HG03064 (cell line): ENCODE data around the gene SLC30A9.

Experiments used
- ATAC-seq: cut with Tn5 transposase; IDR thresholded peaks from one replicate; pipeline ENCODE4 v1.9.1; 2021; ENCODE audit warnings: low read depth; ENCODE audit not compliant: unreplicated experiment

Gene SLC30A9

DNA sequence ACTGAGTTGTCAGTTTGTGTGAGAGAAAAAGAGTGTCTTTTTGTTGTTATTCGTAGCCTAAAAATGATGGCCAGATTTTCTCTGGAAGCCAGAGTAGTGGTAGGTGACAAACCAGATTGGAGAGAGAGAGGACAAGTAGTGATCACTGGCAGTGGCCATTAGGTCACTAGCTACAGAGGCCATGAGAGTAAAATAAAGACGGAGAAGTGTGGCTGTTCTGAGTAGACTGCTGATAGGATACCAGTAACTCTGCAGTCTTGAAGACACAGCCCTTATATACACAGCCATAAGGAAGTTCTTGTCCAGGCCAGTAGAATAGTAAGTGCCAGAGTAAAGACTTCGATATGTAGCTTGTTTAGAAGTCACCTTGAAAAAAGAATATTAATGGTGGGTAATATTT is 7.7 kb downstream of the SLC30A9 start:
- ATAC-seq: no peak

DNA sequence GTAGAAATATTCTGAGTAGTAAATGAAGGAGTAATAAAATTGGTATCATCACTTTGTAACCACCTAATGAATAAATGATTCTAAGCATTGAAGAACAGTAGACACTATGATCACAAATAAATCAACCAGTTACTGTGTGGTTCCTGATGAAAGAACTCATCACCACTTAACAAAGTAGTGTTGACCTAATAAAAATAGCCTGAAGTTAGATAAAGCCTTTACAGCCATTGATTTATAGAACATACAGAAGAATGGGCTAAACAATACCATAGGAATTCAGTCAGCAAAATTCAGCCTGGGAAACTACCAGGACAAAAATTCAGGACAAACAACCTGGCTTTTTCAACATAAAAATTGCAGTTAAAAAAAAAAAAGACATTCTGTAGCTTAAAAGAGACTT is 9.0 kb downstream of the SLC30A9 start:
- ATAC-seq: no peak

DNA sequence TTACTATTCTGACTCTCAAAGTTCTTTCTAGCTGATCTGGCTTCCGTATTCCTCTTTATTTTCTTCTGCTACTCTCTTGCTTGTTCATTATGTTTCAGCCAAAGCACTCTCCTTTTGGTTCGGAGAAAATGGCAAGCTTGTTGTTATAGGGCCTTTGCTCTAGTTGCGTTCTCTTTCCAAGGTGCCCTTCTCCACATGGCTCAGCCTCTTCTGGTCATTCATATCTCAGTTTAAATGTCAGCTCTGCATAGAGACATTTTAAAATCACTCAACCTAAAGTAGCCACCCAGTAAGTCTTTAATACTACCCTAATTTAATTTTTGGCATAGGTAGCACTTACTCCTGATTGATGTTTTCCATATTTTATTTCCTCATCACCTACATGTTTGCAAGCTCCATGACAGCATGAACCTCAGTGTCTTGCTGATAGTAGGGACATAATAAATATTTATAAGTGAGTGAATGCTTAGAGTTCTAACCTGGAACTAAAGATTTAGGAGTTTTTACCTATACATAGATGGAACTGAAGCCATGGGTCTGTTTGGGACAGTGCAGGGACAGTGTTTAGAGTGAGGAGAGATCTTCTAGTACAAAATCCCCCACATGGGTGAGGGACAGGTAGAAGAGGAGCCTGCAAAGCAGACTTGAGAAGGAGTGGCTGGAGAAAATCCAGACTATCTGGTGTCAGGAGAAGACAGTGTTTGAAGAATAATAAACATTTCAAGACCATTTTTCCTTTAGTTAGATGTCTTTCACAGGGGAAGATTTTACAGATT is 17.9 kb downstream of the SLC30A9 start:
- no peak for ATAC-seq

DNA sequence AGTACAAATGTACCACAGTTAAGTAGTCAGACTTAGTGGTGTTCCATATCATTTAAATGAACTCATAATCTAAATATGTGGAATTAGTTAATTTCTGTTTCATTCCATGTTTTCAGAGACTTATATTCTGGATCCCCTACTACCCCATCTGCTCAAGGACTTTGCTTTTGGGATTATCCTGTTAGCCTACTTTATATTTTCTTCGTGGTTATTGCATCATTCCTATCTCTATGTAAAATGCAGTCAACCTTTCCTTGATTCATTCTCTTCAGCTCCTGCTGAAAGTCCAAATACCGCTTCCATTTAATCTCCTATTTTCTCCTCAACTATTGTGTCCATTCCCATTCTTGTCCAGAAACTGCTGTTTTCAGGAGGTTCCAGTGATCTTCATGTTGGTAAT is 25.1 kb downstream of the SLC30A9 start:
- no peak for ATAC-seq

DNA sequence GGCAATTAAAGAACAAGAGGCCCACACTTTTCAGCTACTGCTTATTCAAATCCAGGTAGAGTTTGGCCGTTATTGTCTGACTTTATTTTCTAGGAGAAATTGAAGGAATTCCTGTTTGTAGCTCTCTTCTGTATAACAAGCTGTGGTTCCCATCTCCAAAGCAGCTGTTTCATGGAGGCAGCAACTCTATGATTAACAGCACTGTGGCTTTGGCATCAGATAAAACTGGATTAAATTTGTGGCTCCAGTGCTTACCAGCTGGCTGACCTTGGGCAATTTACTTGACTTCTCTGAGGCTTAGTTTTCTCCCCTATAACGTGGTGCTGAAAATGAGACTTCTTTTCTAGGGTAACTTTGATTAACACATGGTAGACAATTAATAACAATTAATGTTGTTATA is 28.1 kb downstream of the SLC30A9 start:
- no peak for ATAC-seq

DNA sequence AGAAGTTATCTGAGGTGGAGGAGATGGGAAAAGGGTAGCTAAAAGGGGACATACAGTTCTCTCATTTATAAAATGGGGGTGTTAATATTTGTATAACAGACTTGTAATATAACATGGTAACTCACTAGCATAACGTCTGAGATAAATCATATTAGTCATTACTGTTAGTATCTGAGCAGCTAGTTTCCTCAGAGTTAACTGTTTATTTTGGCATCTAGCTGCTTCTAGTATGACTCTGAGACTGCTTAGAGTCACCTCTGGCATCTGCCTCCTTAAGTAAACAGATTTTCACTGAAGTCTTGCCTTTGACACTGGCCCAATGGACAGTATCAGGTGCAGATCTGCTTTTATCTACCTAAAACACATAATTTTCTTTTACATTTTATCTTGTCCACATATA is 58.1 kb downstream of the SLC30A9 start:
- ATAC-seq: no peak

DNA sequence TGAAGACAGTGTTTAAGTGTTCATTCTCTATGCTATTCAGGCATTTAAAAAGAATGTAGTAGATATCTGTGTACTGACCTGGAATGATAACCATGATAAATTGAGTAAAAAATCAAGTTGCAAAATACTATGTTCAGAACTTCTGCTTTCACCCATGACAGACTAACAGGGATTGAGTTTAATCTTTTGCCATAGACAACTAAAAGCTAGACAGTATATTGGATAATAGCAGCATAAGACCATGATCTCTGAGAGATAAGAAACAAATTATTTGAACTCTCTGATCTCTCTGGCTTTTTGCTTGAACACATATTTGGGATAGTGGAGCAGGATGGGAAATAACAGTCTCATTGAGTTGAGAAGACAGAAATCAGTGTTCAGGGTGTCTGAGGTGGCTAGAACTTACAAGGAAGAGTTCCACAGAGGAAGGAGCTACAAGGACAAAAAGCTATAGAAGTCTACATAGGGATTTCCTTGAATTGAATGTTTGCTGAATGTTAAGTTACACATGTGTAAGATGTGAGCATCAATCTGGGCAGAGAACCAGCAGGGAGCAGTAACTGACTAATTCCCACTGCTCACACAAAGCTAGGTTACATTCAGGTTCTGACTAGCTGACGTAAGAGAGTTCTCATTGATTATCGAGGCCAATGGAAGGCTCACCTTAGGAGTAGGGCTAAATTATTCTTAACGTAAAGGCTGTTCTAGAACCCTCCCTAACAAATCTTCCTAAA is 60.4 kb downstream of the SLC30A9 start:
- no peak for ATAC-seq

DNA sequence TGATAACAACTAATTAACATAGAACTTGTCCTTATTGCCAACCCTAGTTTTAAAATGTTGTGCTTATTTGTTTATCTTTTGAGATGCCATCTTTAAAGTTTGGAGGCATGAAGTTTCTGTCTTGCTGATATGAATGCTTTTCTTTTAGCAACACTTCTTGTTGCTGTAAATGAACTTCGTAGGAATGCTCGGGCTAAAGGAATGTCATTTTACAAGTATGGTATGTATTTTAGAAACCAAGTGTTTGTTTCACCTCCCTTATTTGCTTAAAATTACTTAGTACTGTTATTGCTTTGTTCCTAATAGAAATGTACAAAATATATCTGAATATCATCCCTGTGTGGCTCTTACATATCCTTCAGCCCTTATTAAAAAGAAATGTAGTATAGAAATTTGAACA is 76.1 kb downstream of the SLC30A9 start:
- ATAC-seq: no peak

DNA sequence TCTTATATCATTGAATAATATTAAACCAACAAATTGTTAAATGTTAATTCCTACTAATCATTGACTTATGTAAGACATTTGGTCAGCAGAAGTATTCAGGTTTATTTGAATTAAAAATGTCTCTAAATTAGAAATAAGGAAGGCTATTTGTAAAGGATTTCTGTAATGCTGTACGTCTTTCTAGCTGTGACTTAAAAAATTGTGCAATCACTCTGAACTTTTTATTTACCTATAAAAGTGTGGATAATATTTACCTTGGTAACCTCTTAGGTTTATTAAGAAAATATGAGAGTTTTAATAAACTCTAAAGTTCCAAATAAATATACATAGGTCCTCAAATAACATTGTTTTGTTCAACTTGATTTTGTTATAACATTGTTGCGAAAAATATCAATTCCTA is 76.9 kb downstream of the SLC30A9 start:
- no peak for ATAC-seq

DNA sequence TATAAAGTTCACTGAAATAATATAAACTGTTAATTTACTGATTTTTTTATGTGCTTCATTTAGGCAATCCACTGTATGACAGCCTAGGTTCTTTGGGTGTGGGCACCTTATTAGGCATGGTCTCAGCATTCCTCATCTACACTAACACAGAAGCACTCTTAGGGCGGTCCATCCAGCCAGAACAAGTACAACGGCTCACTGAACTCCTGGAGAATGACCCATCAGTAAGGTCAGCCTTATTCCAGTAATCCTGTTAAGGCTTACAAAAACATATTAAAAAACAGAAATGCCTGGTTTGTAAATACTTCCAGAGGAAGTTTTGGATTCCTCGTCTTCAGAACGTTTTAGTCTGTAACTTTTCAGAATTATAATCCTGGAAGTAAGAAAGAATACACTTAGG is 80.1 kb downstream of the SLC30A9 start:
- no peak for ATAC-seq

DNA sequence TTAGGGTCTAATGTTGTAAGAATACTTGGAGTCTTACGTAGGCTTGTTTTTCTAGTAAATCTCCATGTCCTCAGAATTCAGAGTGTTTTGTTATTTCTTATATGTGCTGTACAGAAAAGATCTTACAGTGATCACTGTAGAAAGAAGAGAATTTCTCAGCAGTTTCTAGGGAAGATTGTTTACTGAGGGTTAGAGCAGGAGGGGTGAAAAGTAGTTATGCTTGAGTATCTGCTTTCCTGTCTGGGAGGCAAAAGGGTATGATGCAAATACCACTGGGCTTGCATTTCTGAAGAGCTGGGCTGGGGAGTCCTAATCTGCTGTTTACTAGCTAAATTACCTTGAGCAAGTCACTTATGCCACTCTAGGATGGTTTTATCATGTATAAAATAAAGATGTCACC is 84.0 kb downstream of the SLC30A9 start:
- no peak for ATAC-seq

DNA sequence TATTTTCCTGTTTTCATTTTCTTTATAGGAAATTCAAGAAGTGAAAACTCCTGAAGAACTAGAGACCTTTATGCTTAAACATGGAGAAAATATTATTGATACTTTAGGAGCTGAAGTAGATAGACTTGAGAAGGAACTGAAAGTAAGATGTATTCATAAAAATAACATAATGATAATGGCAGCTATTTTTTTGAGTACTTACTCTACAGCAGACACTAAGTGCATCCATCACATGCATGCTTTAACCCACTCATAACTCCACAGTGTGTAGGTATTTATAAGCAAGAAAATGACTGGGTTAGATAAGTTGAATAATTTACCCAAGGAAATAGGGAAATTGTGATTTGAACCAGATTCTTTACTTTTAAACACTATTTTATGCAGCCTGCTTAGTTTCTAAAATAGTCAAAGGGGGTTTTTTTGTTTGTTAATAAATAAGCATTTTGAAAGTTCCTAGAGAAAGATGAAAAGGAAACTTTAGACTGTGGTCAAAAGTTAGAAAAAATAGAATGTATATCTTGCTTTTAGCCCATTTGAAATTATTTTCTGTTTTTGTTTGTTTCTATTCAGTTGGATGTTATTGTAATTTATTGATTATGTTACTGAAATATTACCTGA is 88.0 kb downstream of the SLC30A9 start:
- ATAC-seq: peak; percentile 77

DNA sequence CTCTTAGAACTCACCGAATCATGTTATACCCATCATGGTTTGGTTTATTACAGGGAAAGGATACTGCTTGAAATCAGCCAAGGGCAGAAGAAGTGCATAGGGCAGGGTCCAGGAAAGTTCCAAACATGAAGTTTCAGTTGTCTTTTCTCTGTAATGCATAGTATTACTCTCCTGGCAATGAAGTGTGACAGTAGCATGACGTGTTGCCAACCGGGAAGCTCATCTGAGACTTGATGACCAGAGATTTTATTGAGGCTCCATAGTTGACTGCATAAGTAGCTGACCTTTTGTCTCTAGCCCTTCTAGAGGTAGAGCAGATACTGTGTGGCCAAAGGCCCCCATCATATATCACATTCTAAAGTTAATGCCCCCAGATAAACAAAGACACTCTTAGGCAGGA is 90.0 kb downstream of the SLC30A9 start:
- no peak for ATAC-seq

DNA sequence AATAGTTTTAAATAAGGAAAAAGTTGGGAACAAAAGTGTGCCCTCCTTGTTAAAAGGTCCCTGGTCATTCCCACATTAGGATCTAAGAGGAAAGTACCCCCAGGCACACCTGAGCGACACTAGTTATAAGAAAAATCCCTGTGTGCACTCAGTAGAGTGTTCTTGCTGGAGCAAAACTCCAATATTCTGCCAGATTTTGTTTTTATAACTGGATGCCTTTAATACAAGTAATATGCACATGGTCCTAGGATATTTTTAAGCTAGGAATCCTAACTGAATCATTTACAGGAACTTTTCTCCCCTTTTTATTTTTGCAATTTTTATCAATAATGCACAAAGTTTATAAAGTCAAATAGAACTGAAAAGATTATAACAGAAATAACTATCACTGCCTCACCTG is 93.5 kb downstream of the SLC30A9 start:
- no peak for ATAC-seq

DNA sequence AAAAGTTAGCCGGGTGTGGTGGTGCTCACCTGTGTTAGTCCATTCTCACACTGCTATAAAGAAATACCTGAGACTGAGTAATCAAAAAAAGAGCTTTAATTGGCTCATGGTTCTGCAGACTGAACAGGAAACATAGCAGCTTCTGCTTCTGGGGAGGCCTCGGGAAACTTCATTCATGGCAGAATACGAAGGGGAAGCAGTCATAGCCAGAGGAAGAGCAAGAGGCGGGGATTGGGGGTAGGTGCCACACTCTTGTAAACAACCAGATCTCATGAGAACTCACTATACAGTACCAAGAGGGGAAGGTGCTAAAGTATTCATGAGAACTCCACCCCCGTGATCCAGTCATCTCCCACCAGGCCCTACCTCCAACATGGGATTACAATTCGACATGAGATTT is 98.1 kb downstream of the SLC30A9 start:
- ATAC-seq: no peak

DNA sequence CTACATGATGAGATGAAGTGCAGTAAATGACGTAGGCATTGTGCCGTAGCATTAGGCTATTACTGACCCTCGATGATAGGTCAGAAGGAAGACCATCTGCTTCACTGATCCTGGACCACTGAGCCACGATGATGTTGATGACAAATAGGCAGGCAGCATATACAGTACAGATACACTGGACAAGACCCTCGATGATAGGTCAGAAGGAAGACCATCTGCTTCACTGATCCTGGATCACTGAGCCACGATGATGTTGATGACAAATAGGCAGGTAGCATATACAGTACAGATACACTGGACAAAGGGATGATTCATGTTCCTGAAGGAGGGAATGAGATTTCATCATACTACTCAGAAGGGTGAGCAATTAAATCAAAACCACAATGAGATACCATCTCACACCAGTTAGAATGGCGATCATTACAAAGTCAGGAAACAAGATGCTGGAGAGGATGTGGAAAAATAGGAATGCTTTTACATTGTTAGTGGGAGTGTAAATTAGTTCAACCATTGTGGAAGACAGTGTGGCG is 111.2 kb downstream of the SLC30A9 start:
- ATAC-seq: no peak

DNA sequence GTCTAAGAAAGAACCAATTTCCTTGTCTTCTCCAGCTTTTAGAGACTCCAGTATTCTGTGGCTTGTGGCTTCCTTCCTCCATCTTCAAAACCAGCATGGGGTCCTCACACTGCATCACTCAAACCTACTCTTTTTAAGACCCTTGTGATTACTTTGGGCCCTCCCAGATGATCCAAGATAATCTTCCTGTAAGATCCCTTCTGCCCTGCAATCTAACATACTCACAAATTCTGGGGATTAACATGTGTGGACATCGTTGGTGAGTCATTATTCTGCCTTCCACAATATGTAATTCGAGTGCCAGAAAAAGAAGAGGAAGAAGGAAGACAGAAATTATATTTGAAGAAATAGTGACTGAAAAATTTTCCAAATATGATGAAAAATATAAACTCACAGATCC is 114.2 kb downstream of the SLC30A9 start:
- ATAC-seq: no peak

DNA sequence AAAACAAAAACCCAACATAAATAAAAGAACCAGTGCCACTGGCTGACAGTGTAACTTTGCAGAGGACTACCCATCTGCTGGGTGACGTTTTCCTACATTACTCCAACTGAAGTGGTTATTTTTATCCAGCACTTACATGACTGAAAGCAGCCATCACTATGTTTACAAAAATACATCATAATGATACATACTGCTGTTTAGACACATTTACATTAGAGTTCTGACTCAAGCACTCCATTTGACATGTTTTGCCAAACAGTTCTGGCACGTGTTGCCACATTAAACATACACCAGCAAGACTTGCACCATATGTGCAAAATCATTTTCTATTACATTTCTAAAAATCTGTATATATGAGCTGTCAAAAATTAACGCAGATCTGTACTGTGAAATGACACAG is 122.5 kb downstream of the SLC30A9 start:
- ATAC-seq: no peak

DNA sequence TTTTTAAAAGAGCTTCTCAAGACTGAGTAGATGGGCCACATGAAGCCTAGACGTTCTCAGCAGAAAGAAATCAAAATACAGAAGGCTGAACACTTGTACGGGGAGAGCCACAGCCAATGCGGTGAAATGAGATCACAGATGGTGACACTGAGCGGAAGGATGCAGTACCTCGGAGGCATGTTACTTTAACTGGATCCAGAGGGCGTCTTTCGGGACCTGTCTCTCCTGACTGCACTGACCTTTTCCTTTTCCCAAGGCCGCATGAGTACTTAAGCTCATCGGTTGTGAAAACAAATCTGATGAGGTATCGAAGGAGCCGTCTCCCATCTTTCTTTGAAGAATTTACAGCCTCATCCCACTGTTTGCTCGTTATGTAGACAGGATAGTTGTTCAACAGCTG is 129.6 kb downstream of the SLC30A9 start:
- ATAC-seq: no peak

DNA sequence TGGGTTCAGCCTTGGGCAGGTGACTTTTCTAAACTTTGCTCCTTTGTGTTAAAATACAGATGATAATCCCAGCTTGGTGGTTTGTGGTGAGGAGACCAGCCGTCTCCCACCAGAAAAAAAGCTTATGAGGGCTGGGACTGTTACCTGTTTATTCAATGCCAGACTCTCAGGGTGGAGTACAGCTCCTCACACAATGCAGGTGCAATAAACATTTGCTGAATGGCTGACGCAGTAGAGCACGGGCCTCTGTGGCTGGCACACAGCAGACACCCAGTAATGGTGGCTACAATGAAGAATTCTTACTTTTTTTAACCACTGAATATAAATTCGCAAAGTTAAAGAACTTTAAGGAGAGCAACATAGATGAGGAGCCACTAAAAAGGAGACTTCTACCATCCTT is 131.9 kb downstream of the SLC30A9 start:
- no peak for ATAC-seq

DNA sequence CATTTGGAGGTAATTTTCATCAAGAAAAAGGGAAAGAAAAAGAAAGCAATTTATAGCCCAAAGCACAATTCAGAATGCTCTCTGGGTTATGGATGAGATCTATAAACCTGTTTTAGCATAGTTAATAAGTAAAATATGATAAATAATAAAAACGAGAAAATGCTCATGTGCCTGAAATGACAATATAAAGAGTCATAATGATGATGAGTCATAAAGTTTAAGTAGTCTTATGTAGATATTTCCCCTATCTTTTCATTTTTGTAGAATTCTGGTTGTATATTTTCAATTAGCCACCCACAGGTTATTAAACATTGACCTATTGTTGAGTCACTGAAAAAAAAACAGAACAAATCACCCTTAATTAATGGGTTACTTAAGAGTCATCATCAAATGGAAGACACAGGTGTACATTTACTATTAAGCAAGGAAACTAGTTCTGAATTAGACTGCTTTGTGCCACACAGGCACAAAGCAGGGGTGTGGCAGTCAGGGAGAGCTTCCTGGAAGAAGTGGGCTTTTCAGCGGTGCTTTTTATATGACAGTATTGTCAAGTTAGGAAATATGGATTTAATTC is 132.8 kb downstream of the SLC30A9 start:
- no peak for ATAC-seq
